Keratinocyte (primary cell): ENCODE results near the gene EVI5. TPM values are rescaled to one million over a fixed set of nuclear protein-coding genes. Genes with fewer than 3 reads are reported as not detected.

ENCODE experiments used
- DNase-seq: peaks from one replicate; pipeline ENCODE4 v3.0.0-alpha.2; 2011; ENCODE audit warnings: low read depth, missing footprints, low spot score
- FAIRE-seq: peaks from 2 replicates; lab custom pipeline; 2011; peaks lifted over from hg19 to GRCh38; lab: Jason Lieb, UNC
- H2AFZ ChIP-seq: 2 replicates; pipeline ENCODE4 v1.6.0; 2012; ENCODE audit warnings: low read length, control low read depth, inconsistent platforms; ENCODE audit not compliant: control insufficient read depth
- H3K27ac ChIP-seq: 2 replicates; pipeline ENCODE4 v1.5.1; 2011; ENCODE audit warnings: low read length; ENCODE audit not compliant: control insufficient read depth, insufficient read depth
- H3K27me3 ChIP-seq: 3 replicates; pipeline ENCODE4 v1.6.0; 2011; ENCODE audit warnings: low read length; ENCODE audit not compliant: control insufficient read depth, insufficient read depth; ENCODE audit errors: extremely low read depth
- H3K36me3 ChIP-seq, 2 experiments: 2 replicates in 1 of 2; 3 replicates in 1 of 2; pipeline ENCODE4 v1.5.1; 2011; ENCODE audit warnings: low read length in 2 of 2, mild to moderate bottlenecking in 1 of 2; ENCODE audit not compliant: control insufficient read depth in 2 of 2, insufficient read depth in 2 of 2; ENCODE audit errors: extremely low read depth in 1 of 2
- H3K4me1 ChIP-seq: 3 replicates; pipeline ENCODE4 v1.5.1; 2011; ENCODE audit warnings: low read length; ENCODE audit not compliant: control insufficient read depth, insufficient read depth; ENCODE audit errors: extremely low read depth
- H3K4me2 ChIP-seq: 3 replicates; pipeline ENCODE4 v1.6.0; 2011; ENCODE audit warnings: low read depth, low read length; ENCODE audit not compliant: control insufficient read depth, insufficient read depth; ENCODE audit errors: extremely low read depth
- H3K4me3 ChIP-seq, 3 experiments: fragments of 200-600 bp in 1 of 3; sonication (generic) in 1 of 3; 2 replicates in 2 of 3; 3 replicates in 1 of 3; pipeline ENCODE4 v1.5.1; 2011 to 2016; ENCODE audit warnings: low read length in 3 of 3, mild to moderate bottlenecking in 3 of 3, control low read depth in 2 of 3, inconsistent platforms in 1 of 3, low read depth in 1 of 3, mixed read lengths in 1 of 3, mixed run types in 1 of 3, moderate library complexity in 1 of 3; ENCODE audit not compliant: control insufficient read depth in 2 of 3, insufficient read depth in 2 of 3; ENCODE audit errors: extremely low read depth in 1 of 3
- H3K79me2 ChIP-seq: 2 replicates; pipeline ENCODE4 v1.6.0; 2012; ENCODE audit warnings: low read length; ENCODE audit not compliant: control insufficient read depth, insufficient read depth
- H3K9ac ChIP-seq: 3 replicates; pipeline ENCODE4 v1.6.0; 2011; ENCODE audit warnings: low read length; ENCODE audit not compliant: control insufficient read depth, insufficient read depth; ENCODE audit errors: extremely low read depth
- H3K9me1 ChIP-seq: 3 replicates; pipeline ENCODE4 v1.6.0; 2011; ENCODE audit warnings: low read length; ENCODE audit not compliant: control insufficient read depth, insufficient read depth; ENCODE audit errors: extremely low read depth
- H3K9me3 ChIP-seq: 2 replicates; pipeline ENCODE4 v1.5.1; 2012; ENCODE audit warnings: low read depth, low read length; ENCODE audit not compliant: control insufficient read depth
- H4K20me1 ChIP-seq: 3 replicates; pipeline ENCODE4 v1.6.0; 2011; ENCODE audit warnings: low read length; ENCODE audit not compliant: control insufficient read depth, insufficient read depth; ENCODE audit errors: extremely low read depth
- CTCF ChIP-seq, 3 experiments: IDR thresholded peaks in 1 of 3; conservative IDR thresholded peaks in 1 of 3; optimal IDR thresholded peaks in 1 of 3; 2 replicates in 2 of 3; 3 replicates in 1 of 3; pipeline versions ENCODE3 to v1.5.1; 2011; ENCODE audit warnings: low read length in 3 of 3, mild to moderate bottlenecking in 3 of 3, moderate library complexity in 2 of 3, control low read depth in 1 of 3, inconsistent platforms in 1 of 3; ENCODE audit not compliant: insufficient read depth in 2 of 3; ENCODE audit errors: extremely low read depth in 1 of 3
- EZH2 ChIP-seq: IDR thresholded peaks from one replicate; pipeline ENCODE4 v1.6.1; 2012; ENCODE audit warnings: inconsistent platforms, mild to moderate bottlenecking, low read length, moderate library complexity
- dilution Hi-C: fragments of 300-500 bp; cut with MboI; formaldehyde crosslinking; loops from one replicate; pipeline ENCODE4 v1.7.0; 2020; ENCODE audit warnings: low sequenced_read_pairs; ENCODE audit not compliant: extremely low pct_ligation_motif_present
- polyA plus RNA-seq, 5 experiments: library from polyadenylated mRNA; depleted of rRNA in 3 of 5; stranded (reverse) in 3 of 5; stranded (forward) in 1 of 5; unstranded in 1 of 5; fragments of >200 nt; gene quantifications; 1 replicate in 1 of 5; 2 replicates in 3 of 5; 3 replicates in 1 of 5; pipeline versions ENCODE4 v1.2.1 to v1.2.3, GENCODE V29; 2011 to 2012; ENCODE audit warnings: missing spikeins in 2 of 5, low read depth in 1 of 5, low replicate concordance in 1 of 5

EVI5 gene
- polyA plus RNA-seq, 1 donor (not counting 4 experiments of a cell fraction or from before 2014, with no cell fraction given) = 23.2 TPM

GRCh38 chr1:92762355-92762754, 22.6 kb downstream of the EVI5 start:
- no peaks in the 10 kb centered on the region for H4K20me1 ChIP-seq
- no peak for FAIRE-seq
- TF ChIP-seq EZH2 (no peak), CTCF (optimal IDR thresholded peaks at IDR 0.05 in 1 of 3, IDR thresholded peaks at IDR 0.05 in 1 of 3, conservative IDR thresholded peaks at IDR 0.05 in 1 of 3; ENCODE audit: extremely low read depth in 1 of 3, insufficient read depth in 2 of 3, low read length in 3 of 3) (no peak)

GRCh38 chr1:92759361-92759760, 25.5 kb downstream of the EVI5 start:
- Histone ChIP-seq H3K4me2 (no peak overlapping the region), H3K27ac (no peak overlapping the region), H3K4me3 (no peak overlapping the region), H2AFZ (no peak overlapping the region), H3K79me2 (peaks cover 82% of the 10 kb centered on the region), H4K20me1 (no peaks in the 10 kb centered on the region), H3K9me3 (peaks cover 2% of the 10 kb centered on the region), H3K27me3 (no peaks in the 10 kb centered on the region), H3K36me3 (peaks cover 0 to 3% of the 10 kb centered on the region in 2 experiments), H3K9me1 (no peaks in the 10 kb centered on the region), H3K9ac (no peak overlapping the region), H3K4me1 (no peaks in the 10 kb centered on the region)
- no peak for FAIRE-seq
- dilution Hi-C loops = no loop called here
- no peak for DNase-seq
- TF ChIP-seq EZH2 = no peak
- no peak for TF ChIP-seq CTCF (optimal IDR thresholded peaks at IDR 0.05 in 1 of 3, IDR thresholded peaks at IDR 0.05 in 1 of 3, conservative IDR thresholded peaks at IDR 0.05 in 1 of 3; ENCODE audit: extremely low read depth in 1 of 3, insufficient read depth in 2 of 3, low read length in 3 of 3)

More at GRCh38 chr1:92762355-92762754, 22.6 kb downstream of the EVI5 start:
- H3K27ac ChIP-seq = no peak overlapping the region
- H3K4me1 ChIP-seq = no peaks in the 10 kb centered on the region
- no peak for DNase-seq
- no peaks in the 10 kb centered on the region for H3K9me3 ChIP-seq
- dilution Hi-C loops = no loop called here
- H2AFZ ChIP-seq = no peak overlapping the region
- no peak overlapping the region for H3K4me3 ChIP-seq
- H3K36me3 ChIP-seq = no peaks in the 10 kb centered on the region
- peaks cover 83% of the 10 kb centered on the region for H3K79me2 ChIP-seq
- no peak overlapping the region for H3K4me2 ChIP-seq
- H3K9me1 ChIP-seq = no peaks in the 10 kb centered on the region
- no peaks in the 10 kb centered on the region for H3K27me3 ChIP-seq
- no peak overlapping the region for H3K9ac ChIP-seq
